ENCODE results near the gene PPP1R11. TPM values are rescaled to one million over a fixed set of nuclear protein-coding genes. Genes with fewer than 3 reads are reported as not detected.

The PPP1R11 gene
- total RNA-seq, 2 donors from 2014 or later, result 32.4 to 35.2 TPM

DNA sequence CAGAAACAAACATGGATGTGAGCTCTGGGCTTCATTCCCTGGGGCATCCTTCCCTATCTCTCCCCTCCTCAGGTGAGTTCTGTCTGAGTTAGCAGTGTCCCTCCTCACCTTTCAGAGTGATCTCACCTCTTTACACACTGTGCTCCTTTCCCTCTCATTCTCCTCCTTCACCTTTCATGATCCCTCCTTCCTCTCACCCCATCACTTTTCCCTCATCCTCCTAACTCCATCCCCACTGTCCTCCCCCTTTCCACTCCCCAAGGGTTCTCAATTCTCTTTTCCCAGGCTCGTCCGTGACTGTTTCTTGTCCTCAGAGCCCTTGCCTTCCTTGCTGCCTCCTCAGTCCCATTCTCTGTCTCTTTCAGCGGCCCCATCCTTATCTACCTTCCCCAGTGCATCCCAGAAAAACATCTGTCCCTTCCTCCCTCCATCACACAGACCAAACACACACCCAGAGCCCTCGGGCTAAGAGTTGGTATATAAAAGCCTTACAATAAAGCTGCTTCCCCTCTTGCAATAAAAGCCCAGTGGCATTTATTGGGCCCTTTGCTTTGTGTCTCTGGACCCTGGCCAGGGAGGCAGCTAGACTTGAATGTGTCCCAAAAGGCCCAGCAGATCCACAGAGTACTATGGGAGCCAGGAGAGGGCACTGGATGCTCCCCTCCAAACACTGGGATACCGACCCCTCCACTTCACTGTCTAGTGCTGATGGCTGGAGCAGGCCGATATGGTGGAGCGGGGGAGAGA, 6.7 kb downstream of the PPP1R11 start:
- peaks cover 94% of the 10 kb centered on the region for H3K27me3 Mint-ChIP-seq (ENCODE audit: insufficient read depth)
- H3K9me3 ChIP-seq (ENCODE audit: control insufficient read depth, low read length), result no peaks in the 10 kb centered on the region
- H3K27ac Mint-ChIP-seq, result no peak overlapping the region
- H3K9me3 Mint-ChIP-seq, result no peaks in the 10 kb centered on the region
- H3K27ac ChIP-seq (ENCODE audit: low read depth, low read length), result no peak overlapping the region
- H3K4me1 Mint-ChIP-seq, result peaks cover 16% of the 10 kb centered on the region
- H3K4me3 Mint-ChIP-seq, result peak overlapping the region; percentile 55
- DNase-seq, result no peak
- peaks cover 6% of the 10 kb centered on the region for H3K36me3 ChIP-seq (ENCODE audit: control insufficient read depth, insufficient read depth, low read length)
- H3K36me3 Mint-ChIP-seq (ENCODE audit: low read depth), result no peaks in the 10 kb centered on the region
- peaks cover 92% of the 10 kb centered on the region for H3K27me3 ChIP-seq (ENCODE audit: control insufficient read depth, insufficient read depth, low read length, poor library complexity, severe bottlenecking)
- no peak for TF ChIP-seq CTCF (conservative IDR thresholded peaks at IDR 0.05)
- 42 to 47% methylated on average over 4 to 7 of the region's 7 CpGs for WGBS, 2 experiments (ENCODE audit: insufficient coverage in 1 of 2, insufficient read length in 1 of 2)
- H3K9ac ChIP-seq (ENCODE audit: extremely low read depth, low read length, poor library complexity, severe bottlenecking), result no peak overlapping the region
- H3K4me1 ChIP-seq (ENCODE audit: control insufficient read depth, insufficient read depth, low read length), result peaks cover 3% of the 10 kb centered on the region
- no peak overlapping the region for H3K4me3 ChIP-seq (ENCODE audit: low read length)

- no peak overlapping the region for H3K27ac Mint-ChIP-seq
- 1 to 3% methylated on average over 25 to 37 of the region's 37 CpGs for WGBS, 2 experiments (ENCODE audit: insufficient coverage in 1 of 2, insufficient read length in 1 of 2)
- H3K27me3 Mint-ChIP-seq (ENCODE audit: insufficient read depth), result peaks cover 99% of the 10 kb centered on the region
Measured at GRCh38 chr6:30074331-30075093, 7.5 kb downstream of the PPP1R11 start.

More at GRCh38 chr6:30074331-30075093, 7.5 kb downstream of the PPP1R11 start:
- Histone ChIP-seq H3K27ac (ENCODE audit: low read depth, low read length) (no peak overlapping the region), H3K9ac (ENCODE audit: extremely low read depth, low read length, poor library complexity, severe bottlenecking) (no peak overlapping the region), H3K4me1 (ENCODE audit: control insufficient read depth, insufficient read depth, low read length) (peaks cover 3% of the 10 kb centered on the region), H3K27me3 (ENCODE audit: control insufficient read depth, insufficient read depth, low read length, poor library complexity, severe bottlenecking) (peaks cover 100% of the 10 kb centered on the region), H3K9me3 (ENCODE audit: control insufficient read depth, low read length) (no peaks in the 10 kb centered on the region), H3K36me3 (ENCODE audit: control insufficient read depth, insufficient read depth, low read length) (peaks cover 6% of the 10 kb centered on the region), H3K4me3 (ENCODE audit: low read length) (peak overlapping the region; percentile 73)
- peak; percentile 83 for DNase-seq
- Mint-ChIP-seq H3K4me1 (peaks cover 16% of the 10 kb centered on the region), H3K4me3 (peak overlapping the region; percentile 55), H3K36me3 (ENCODE audit: low read depth) (no peaks in the 10 kb centered on the region), H3K9me3 (no peaks in the 10 kb centered on the region)
- TF ChIP-seq CTCF (conservative IDR thresholded peaks at IDR 0.05), result no peak

Data from endodermal cell (in vitro differentiated cells).